ENCODE measurements around the gene OR1I1.

The OR1I1 gene

GRCh38 chr19:15142313-15142712 lies 60.3 kb downstream of the OR1I1 start:
- no peak for DNase-seq (ENCODE audit: extremely low spot score)
- TF ChIP-seq HDGF (IDR thresholded peaks at IDR 0.05; ENCODE audit: borderline replicate concordance): no peak
- no peak for TF ChIP-seq BHLHE40 (IDR thresholded peaks at IDR 0.05; ENCODE audit: borderline replicate concordance)
- no peak for TF ChIP-seq TARDBP (IDR thresholded peaks at IDR 0.05)
- CTCF ChIA-PET: no interaction called here
- POLR2A ChIA-PET: no interaction called here

All from HEK293T (cell line).